Measurements from ENCODE around the gene ZNF322.
A peak's percentile ranks its signal among the peaks of the same experiment; 100 is the strongest.
"Not testable (repeated sequence)": the region's sequence is repeated elsewhere in the genome, so short reads cannot be mapped to it uniquely, and the experiment has no call there.

Gene ZNF322

GRCh38 chr6:26659042-26659999, at the start of gene ZNF322:
TSS of gene ZNF322 (minus strand) at chr6:26659746. CDS start at chr6:26638553, 21,193 bp downstream.
- peak; percentile 95 for DNase-seq

- DNase-seq: not testable (repeated sequence)
These were observed 46.2 kb upstream of the ZNF322 start for GRCh38 chr6:26705780-26706179.

GRCh38 chr6:26705352-26705751, 45.8 kb upstream of the ZNF322 start:
- not testable (repeated sequence) for DNase-seq

GRCh38 chr6:26701023-26701747, 41.6 kb upstream of the ZNF322 start:
- DNase-seq: not testable (repeated sequence)

GRCh38 chr6:26697496-26697895, 38.0 kb upstream of the ZNF322 start:
- not testable (repeated sequence) for DNase-seq

GRCh38 chr6:26689324-26689947, 29.9 kb upstream of the ZNF322 start:
- DNase-seq: not testable (repeated sequence)

- DNase-seq: not testable (repeated sequence)
These were observed 23.0 kb upstream of the ZNF322 start for GRCh38 chr6:26682435-26683042.

GRCh38 chr6:26673287-26673686, 13.7 kb upstream of the ZNF322 start:
- not testable (repeated sequence) for DNase-seq

GRCh38 chr6:26670558-26670957, 11.0 kb upstream of the ZNF322 start:
- not testable (repeated sequence) for DNase-seq

GRCh38 chr6:26670003-26670402, 10.5 kb upstream of the ZNF322 start:
- DNase-seq: not testable (repeated sequence)

GRCh38 chr6:26660000-26660361, 435 bp upstream of the ZNF322 start:
- no peak for DNase-seq

- no peak for DNase-seq
These were observed 2.3 kb downstream of the ZNF322 start for GRCh38 chr6:26657256-26657655.

- DNase-seq: no peak
These were observed 6.5 kb downstream of the ZNF322 start for GRCh38 chr6:26653007-26653406.

- no peak for DNase-seq
These were observed 8.3 kb downstream of the ZNF322 start for GRCh38 chr6:26651133-26651781.

GRCh38 chr6:26646074-26646473, 13.5 kb downstream of the ZNF322 start:
- DNase-seq: no peak

GRCh38 chr6:26640806-26641205, 18.7 kb downstream of the ZNF322 start:
- no peak for DNase-seq

- DNase-seq: no peak
These were observed 30.2 kb downstream of the ZNF322 start for GRCh38 chr6:26629359-26629758.

- no peak for DNase-seq
These were observed 31.7 kb downstream of the ZNF322 start for GRCh38 chr6:26627843-26628242.

- DNase-seq: no peak
These were observed 35.0 kb downstream of the ZNF322 start for GRCh38 chr6:26624557-26624956.

GRCh38 chr6:26623339-26623859, 36.1 kb downstream of the ZNF322 start:
- DNase-seq: no peak

- DNase-seq: no peak
These were observed 45.6 kb downstream of the ZNF322 start for GRCh38 chr6:26613689-26614683.

All from NCI-H1105 (cell line).